Adrenal gland (tissue), 5 donors: ENCODE results near the gene TULP1.

Experiments
- POLR2A ChIP-seq, 2 donors: fragments of 450-650 bp; IDR thresholded peaks; one replicate each; pipeline ENCODE4 v1.6.1; 2017; ENCODE audit warnings: antibody characterized with exemption in 2 of 2, mild to moderate bottlenecking in 2 of 2, moderate library complexity in 1 of 2
- TF ChIP-seq, protein P1 (sequence below), 6 experiments: fragments of 450-650 bp in 4 of 6; fragments of 200-600 bp in 2 of 6; sonication (generic) in 1 of 6; IDR thresholded peaks; 1 replicate in 5 of 6; 2 replicates in 1 of 6; pipeline versions ENCODE4 v1.5.1 to v1.8.0; 2016 to 2021; ENCODE audit warnings: antibody characterized with exemption in 6 of 6, mild to moderate bottlenecking in 2 of 6, moderate library complexity in 1 of 6
- donor health status: DM: no; HTN: no; CAD: no.

DNA sequence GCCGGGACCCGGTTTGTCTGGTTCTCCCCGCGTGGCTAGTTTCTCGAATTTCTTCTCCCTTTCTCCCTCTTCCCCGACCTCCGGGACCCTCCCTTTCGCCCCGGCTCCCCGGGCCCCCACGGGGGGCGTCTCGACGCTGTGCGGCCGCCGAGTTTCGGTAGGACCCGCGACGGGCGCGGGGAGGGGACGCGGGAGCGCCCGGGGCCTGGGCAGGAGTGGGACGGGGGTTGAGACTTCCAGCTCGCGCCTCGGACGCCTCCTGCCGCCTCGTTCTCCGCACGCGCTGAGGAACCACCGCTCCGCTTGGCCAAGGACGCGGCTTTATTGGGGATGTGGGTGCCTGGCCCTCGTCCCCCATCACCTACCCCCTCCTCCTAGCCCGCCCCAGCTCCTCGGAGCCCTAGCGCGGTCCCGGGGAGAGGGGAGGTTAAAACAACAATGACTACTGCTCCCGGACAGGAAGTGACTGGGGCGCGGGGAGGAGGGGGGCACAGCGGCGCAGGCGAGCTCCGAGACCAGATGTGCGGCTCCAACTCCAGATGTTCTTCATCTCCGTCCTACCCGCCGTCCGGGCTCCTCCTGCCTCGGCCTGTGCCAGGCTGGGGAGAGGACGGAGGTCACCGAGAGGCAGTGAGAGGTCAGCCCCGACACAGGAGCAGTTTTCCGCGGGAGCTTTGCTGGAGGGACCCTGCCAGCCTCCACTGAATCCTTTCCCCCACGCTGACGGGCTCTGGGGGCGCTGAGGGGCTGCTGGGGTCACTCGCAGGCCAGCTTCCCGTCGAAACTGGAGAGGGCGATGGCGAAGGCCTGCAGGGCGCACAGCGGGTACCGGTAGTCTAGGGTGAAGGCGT, 14.9 kb downstream of the TULP1 start:
- no peak for TF ChIP-seq POLR2A (IDR thresholded peaks at IDR 0.05)
- TF ChIP-seq, protein P1, sequence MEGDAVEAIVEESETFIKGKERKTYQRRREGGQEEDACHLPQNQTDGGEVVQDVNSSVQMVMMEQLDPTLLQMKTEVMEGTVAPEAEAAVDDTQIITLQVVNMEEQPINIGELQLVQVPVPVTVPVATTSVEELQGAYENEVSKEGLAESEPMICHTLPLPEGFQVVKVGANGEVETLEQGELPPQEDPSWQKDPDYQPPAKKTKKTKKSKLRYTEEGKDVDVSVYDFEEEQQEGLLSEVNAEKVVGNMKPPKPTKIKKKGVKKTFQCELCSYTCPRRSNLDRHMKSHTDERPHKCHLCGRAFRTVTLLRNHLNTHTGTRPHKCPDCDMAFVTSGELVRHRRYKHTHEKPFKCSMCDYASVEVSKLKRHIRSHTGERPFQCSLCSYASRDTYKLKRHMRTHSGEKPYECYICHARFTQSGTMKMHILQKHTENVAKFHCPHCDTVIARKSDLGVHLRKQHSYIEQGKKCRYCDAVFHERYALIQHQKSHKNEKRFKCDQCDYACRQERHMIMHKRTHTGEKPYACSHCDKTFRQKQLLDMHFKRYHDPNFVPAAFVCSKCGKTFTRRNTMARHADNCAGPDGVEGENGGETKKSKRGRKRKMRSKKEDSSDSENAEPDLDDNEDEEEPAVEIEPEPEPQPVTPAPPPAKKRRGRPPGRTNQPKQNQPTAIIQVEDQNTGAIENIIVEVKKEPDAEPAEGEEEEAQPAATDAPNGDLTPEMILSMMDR (IDR thresholded peaks at IDR 0.05): no peak
